Chondrocyte (in vitro differentiated cells): ENCODE data around the gene KRT9. TPM values are rescaled to one million over a fixed set of nuclear protein-coding genes. Genes with fewer than 3 reads are reported as not detected.

Source experiments
- DNase-seq: peaks from one replicate; pipeline ENCODE4 v3.0.0; 2021; ENCODE audit warnings: mixed read lengths, low spot score
- H3K27ac Mint-ChIP-seq: one replicate; pipeline ENCODE4 v1.8.0; 2021; ENCODE audit warnings: mild to moderate bottlenecking, moderate library complexity, mixed read lengths; ENCODE audit not compliant: unreplicated experiment
- H3K27me3 Mint-ChIP-seq: 2 replicates; pipeline ENCODE4 v1.8.0; 2021; ENCODE audit warnings: low read depth, mixed read lengths
- H3K36me3 Mint-ChIP-seq: 2 replicates; pipeline ENCODE4 v1.8.0; 2021; ENCODE audit warnings: low read depth, mixed read lengths
- H3K4me1 Mint-ChIP-seq: 2 replicates; pipeline ENCODE4 v1.8.0; 2021; ENCODE audit warnings: low read depth, mild to moderate bottlenecking, mixed read lengths
- H3K4me3 Mint-ChIP-seq: one replicate; pipeline ENCODE4 v1.8.0; 2021; ENCODE audit warnings: mild to moderate bottlenecking, moderate library complexity, mixed read lengths; ENCODE audit not compliant: unreplicated experiment
- H3K9me3 Mint-ChIP-seq: 2 replicates; pipeline ENCODE4 v1.8.0; 2021; ENCODE audit warnings: low read depth, mixed read lengths
- CTCF ChIP-seq: fragments of 200-600 bp; sonication (generic); IDR thresholded peaks from 2 replicates; pipeline ENCODE4 v1.5.0; 2021; ENCODE audit warnings: antibody characterized with exemption, mild to moderate bottlenecking, moderate library complexity
- total RNA-seq: library from RNA; stranded (reverse); gene quantifications from 3 replicates; pipeline ENCODE4 v1.2.1, GENCODE V29; 2021

The KRT9 gene
- total RNA-seq, 1 donor from 2014 or later: not detected

GRCh38 chr17:41593306-41593981, 21.6 kb upstream of the KRT9 start:
- DNase-seq: no peak
- TF ChIP-seq CTCF: no peak
- peaks cover 4% of the 10 kb centered on the region for H3K36me3 Mint-ChIP-seq
- peaks cover 28% of the 10 kb centered on the region for H3K27me3 Mint-ChIP-seq
- H3K4me3 Mint-ChIP-seq: no peak overlapping the region
- peaks cover 3% of the 10 kb centered on the region for H3K4me1 Mint-ChIP-seq
- no peak overlapping the region for H3K27ac Mint-ChIP-seq
- peaks cover 5% of the 10 kb centered on the region for H3K9me3 Mint-ChIP-seq

- Mint-ChIP-seq H3K27ac (no peak overlapping the region), H3K4me1 (peaks cover 6% of the 10 kb centered on the region), H3K36me3 (peaks cover 4% of the 10 kb centered on the region), H3K27me3 (peaks cover 28% of the 10 kb centered on the region), H3K9me3 (peaks cover 5% of the 10 kb centered on the region), H3K4me3 (no peak overlapping the region)
- no peak for TF ChIP-seq CTCF
- DNase-seq: no peak
These were observed 20.9 kb upstream of the KRT9 start for GRCh38 chr17:41592601-41593305.

GRCh38 chr17:41589301-41589700, 17.4 kb upstream of the KRT9 start:
- H3K27ac Mint-ChIP-seq: no peak overlapping the region

GRCh38 chr17:41588126-41588810, 16.4 kb upstream of the KRT9 start:
- H3K4me3 Mint-ChIP-seq: no peak overlapping the region
- peaks cover 5% of the 10 kb centered on the region for H3K9me3 Mint-ChIP-seq
- TF ChIP-seq CTCF: no peak
- peaks cover 18% of the 10 kb centered on the region for H3K27me3 Mint-ChIP-seq
- H3K36me3 Mint-ChIP-seq: peaks cover 4% of the 10 kb centered on the region
- H3K4me1 Mint-ChIP-seq: peaks cover 6% of the 10 kb centered on the region
- H3K27ac Mint-ChIP-seq: no peak overlapping the region
- DNase-seq: no peak

More at GRCh38 chr17:41589301-41589700, 17.4 kb upstream of the KRT9 start:
- H3K27me3 Mint-ChIP-seq: peaks cover 22% of the 10 kb centered on the region
- H3K4me3 Mint-ChIP-seq: no peak overlapping the region
- H3K36me3 Mint-ChIP-seq: peaks cover 4% of the 10 kb centered on the region
- peaks cover 6% of the 10 kb centered on the region for H3K4me1 Mint-ChIP-seq
- H3K9me3 Mint-ChIP-seq: peaks cover 5% of the 10 kb centered on the region
- TF ChIP-seq CTCF: no peak
- DNase-seq: no peak

GRCh38 chr17:41586863-41587495, 15.1 kb upstream of the KRT9 start, which contains the start of gene KRT14:
Gene KRT14, minus strand, starts transcription at chr17:41586895. Its CDS starts 61 bp downstream, at chr17:41586834.
- Mint-ChIP-seq H3K27ac (no peak within 1 kb of the TSS), H3K36me3 (peaks cover 4% of the 10 kb centered on the region), H3K4me1 (peaks cover 6% of the 10 kb centered on the region), H3K4me3 (no peak within 1 kb of the TSS), H3K27me3 (peaks cover 20% of the 10 kb centered on the region), H3K9me3 (peaks cover 5% of the 10 kb centered on the region)
- TF ChIP-seq CTCF: no peak
- DNase-seq: no peak
